HG02798 (cell line): ENCODE results near the gene CDH5.

Source experiments
- ATAC-seq: cut with Tn5 transposase; IDR thresholded peaks from one replicate; pipeline ENCODE4 v1.9.1; 2021; ENCODE audit warnings: mild to moderate bottlenecking; ENCODE audit not compliant: unreplicated experiment, poor library complexity

The CDH5 gene

GRCh38 chr16:66352304-66352703, 14.2 kb upstream of the CDH5 start:
- no peak for ATAC-seq

- no peak for ATAC-seq
Measured at GRCh38 chr16:66353055-66353454, 13.4 kb upstream of the CDH5 start.

- ATAC-seq = no peak
Measured at GRCh38 chr16:66354034-66354909, 12.2 kb upstream of the CDH5 start.

- ATAC-seq = no peak
Measured at GRCh38 chr16:66355526-66355925, 11.0 kb upstream of the CDH5 start.

- no peak for ATAC-seq
Measured at GRCh38 chr16:66357523-66357928, 9.0 kb upstream of the CDH5 start.

GRCh38 chr16:66358231-66358630, 8.3 kb upstream of the CDH5 start:
- ATAC-seq = no peak

- no peak for ATAC-seq
Measured at GRCh38 chr16:66359012-66359411, 7.5 kb upstream of the CDH5 start.

- ATAC-seq = no peak
Measured at GRCh38 chr16:66359811-66360608, 6.5 kb upstream of the CDH5 start.

- no peak for ATAC-seq
Measured at GRCh38 chr16:66360624-66361324, 5.7 kb upstream of the CDH5 start.

GRCh38 chr16:66361604-66362135, 4.8 kb upstream of the CDH5 start:
- no peak for ATAC-seq

- no peak for ATAC-seq
Measured at GRCh38 chr16:66363211-66363777, 3.2 kb upstream of the CDH5 start.

GRCh38 chr16:66364117-66364958, 2.2 kb upstream of the CDH5 start:
- no peak for ATAC-seq

- ATAC-seq = no peak
Measured at GRCh38 chr16:66364959-66365306, 1.6 kb upstream of the CDH5 start.

- ATAC-seq = no peak
Measured at GRCh38 chr16:66365651-66366050, 840 bp upstream of the CDH5 start.

GRCh38 chr16:66367968-66368891, 1.7 kb downstream of the CDH5 start:
- no peak for ATAC-seq

- ATAC-seq = no peak
Measured at GRCh38 chr16:66369055-66369592, 2.6 kb downstream of the CDH5 start.

GRCh38 chr16:66370786-66371684, 4.5 kb downstream of the CDH5 start:
- ATAC-seq = no peak
